GM18909 (cell line): Measurements from ENCODE around the gene LAMB3.

Source experiments
- ATAC-seq: cut with Tn5 transposase; IDR thresholded peaks from one replicate; pipeline ENCODE4 v1.9.1; 2021; ENCODE audit warnings: mild to moderate bottlenecking; ENCODE audit not compliant: unreplicated experiment, poor library complexity

The LAMB3 gene

DNA sequence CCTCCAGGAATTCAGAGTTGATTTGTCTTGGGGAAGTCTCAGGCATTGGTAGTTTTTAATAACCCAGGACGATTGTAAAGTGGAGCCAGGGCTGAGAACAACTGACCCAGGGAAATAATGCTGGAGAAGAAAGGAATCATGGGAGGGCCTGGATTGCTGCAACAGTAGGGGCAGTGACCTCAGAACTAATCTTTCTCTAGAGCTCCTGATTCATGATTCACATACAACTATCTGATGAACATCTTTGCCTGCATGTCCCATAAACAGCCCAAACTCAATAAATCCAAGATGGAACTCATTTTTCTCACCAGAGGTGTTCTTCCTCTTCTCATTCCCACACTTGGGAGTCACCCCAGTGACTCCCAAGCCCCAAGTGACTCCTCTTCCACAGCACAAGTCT, 14.9 kb upstream of the LAMB3 start:
- ATAC-seq = no peak

DNA sequence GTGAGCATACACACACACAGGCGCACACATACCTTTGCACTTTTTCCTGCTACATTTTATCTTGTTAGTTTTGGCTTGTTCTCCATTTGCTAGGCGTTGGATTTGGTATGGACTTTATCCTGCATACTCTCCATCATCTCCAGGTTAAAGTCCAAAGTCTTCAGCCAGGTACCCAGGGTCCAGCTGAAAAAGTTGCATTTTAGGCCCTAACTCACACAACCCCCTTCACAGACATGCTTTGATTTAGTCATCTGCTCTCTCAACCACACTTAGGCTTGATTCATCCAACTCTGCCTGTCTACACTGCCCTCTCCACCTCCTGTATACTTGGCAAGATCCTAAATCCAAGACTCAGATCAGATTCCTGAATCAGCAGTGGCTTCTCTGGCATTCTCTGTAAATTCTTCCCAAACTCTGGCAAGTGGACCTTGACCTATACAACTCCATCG, 10.7 kb upstream of the LAMB3 start:
- no peak for ATAC-seq

DNA sequence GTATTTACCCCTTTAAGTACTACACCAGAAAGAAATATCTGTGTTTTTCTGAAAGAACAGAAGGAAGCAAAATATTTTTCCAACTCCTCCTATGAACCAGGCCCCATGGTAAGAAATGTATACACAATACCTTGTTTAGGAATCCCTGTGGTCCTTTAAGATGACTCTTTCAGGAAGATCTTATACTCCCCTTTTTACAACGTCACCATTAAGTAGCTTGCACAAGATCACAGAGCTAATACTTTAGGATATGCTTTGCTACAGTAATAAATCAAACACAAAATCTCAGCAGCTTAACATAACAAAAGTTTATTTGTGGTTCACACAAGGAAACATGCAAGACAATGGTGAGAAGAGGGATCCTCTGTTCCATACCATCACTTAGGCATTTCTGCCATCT, 8.8 kb upstream of the LAMB3 start:
- no peak for ATAC-seq

DNA sequence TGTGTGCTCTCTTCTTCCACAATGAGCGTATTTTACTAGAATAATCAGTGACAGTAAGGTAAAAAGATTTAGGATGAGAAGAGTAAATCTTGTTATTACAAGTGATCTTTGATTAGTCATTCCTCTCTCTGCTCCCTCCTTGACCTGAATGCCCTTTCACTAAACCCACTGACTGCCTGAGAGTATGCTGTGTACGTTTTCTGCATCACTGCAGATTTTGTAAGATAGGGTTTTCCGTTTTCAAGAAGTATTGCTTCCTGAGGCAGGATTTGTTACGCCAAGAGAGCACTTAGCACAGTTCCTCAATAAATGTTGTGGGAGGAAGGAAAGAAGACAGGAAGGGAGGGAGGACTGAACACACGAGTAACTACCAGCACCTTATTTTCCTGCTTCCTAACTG, 7.7 kb upstream of the LAMB3 start:
- peak; percentile 91 for ATAC-seq

DNA sequence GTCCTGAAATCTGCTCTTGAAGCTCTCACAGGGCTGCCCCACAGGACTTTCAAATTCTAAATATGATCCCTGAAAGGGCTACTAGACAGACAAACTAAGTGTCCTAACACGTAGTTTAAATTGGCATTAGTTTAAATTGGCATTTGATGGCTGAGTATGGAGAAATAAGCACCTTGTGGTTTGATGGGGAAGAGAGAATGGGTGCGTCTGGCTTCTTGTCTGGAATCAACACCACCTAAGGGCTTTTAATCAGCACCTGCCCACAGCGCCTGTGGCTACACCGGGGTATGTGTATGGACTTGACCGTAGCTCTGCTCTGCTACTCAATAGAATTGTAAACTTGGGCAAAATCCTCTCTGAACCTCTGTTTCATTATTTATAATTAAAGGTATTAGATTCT, 5.7 kb upstream of the LAMB3 start:
- no peak for ATAC-seq

DNA sequence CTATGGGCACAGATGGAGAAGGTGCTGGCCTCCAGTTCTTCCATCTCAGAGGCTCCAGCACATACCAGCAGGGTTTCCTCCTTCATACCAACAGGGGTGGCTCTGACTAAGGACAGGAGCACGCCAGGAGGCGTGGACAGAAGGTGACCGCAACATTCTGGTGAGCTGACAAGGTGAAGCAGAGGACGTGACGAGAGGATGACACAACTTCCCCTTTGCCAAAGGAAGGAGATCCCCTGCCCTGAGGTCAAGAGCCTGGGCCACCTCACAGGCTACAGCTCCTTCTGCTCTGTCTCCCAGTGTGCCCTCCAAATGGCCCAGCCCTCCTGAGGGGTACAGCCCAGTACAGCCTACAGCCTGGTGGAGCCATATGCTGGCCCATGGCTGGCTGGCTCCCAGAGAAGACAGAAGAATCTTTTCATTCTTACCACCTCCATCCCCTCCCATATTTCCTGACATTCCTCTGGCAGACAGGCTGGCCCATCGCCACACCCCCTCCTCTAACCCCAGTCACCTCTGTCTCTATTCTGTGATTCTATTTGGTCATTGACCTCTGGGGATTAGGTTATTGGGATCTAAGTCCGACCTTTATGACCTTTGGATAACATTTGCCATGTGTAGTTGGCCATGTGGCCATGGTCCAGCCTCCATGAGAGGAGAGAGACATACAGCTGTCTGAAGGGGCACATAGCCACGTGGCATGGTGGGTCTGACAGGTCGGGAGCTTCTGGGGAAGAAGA, 5.1 kb upstream of the LAMB3 start:
- no peak for ATAC-seq

DNA sequence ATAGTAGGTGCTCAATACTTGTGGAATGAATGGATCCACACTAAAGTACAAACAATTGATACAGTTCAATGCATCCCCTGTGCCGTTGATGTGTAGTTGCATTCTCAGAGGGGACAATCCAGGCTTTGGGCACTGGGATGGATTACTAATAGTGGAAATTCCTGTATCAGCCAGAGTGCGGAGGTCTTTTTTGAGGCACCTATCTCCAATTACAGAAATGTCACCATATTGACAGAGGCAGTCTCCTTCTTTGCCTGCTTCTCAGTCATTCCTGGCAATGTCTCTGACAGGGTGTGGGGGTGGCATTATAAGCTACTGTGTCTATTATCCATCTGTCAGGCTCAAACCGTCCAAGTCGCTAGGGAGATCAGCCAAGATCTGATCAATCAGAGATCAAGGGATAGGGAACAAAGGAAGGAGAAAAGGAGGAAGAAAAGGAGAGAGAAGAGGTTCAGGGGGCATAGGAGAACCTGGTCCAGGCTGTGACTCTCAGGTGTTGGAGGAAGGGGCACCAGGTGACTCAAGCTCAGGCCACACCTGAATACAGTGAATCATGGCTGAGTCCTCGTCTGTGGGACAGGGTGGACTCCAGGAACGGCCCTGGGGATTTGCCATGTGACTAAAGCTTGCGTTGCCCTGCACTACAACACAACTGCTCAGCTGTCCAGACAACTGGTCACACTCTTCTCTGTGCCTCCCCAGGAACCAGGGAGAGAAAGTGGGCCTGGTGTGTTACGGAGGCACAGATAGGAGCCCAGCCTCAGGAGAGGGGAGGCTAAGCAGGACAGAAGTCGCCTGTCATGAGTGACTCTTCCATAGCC, 3.4 kb upstream of the LAMB3 start:
- ATAC-seq = no peak

DNA sequence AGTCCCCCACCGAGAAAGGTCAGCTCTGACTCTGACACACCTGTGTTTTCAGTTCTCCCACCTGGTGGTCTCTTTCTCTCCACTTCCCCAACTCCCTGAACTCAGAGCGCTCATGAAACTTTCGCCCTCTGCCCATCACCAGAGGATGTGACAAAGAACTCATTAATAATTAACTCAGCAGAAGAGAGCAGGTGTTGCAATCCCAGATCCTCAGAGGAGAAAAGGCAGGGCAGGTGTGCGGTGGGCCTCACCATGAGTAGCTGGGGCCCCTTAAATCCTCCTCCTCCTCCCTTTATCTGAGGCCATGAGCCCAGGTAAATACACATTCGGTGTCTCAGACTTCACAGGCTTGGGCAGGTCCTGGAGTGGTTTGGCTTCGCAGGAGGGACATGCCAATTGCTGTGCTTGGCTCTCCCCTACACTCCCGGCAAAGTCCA, 1.7 kb upstream of the LAMB3 start:
- ATAC-seq = peak; percentile 50

DNA sequence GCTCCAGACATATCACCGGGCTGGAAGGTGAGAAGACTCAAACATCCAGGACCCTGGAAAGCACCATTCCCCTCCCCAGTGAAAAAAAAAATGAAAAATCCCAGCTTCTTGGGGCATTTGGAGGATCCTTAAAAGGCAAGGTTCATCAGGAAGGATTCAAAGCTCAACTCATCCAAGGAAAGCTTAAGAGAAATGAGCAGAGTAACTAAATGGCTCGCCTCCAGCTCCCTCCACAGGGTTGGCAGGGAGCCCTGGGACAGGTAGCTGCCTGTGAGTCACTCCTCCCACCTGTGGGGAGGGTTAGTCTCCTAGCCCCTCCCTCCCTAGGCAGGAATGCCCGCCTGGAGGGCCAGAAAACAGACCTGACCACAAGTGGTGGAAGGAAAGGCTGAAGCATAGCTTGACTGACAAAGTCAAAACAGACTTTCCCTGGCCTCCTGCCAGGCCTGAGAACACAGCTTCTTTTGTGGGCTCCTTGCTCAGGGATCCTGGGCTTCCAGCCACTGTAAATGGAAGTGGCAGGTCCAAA, 712 bp upstream of the LAMB3 start:
- ATAC-seq = no peak

DNA sequence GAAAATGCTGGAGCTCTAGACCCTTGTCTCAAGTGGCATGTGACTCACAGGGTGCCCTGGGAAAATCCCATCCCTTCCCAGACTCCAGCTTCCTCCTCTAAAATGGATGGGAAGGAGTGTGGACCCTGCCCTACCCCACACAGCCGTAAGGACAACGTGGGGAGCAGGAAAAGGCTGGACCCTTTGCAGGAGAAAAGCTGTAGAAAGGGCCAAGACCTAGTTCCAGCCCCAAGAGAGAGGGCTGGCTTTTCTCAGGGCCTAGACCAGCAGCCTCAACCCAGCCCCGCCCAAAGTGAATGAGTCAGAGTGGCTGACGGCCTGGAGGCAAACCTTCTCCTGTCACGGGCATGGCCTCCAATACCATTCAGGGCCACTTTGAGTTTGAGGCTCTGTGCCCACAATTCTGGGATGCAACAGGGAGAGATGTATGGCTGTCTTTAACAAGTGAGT, 1.1 kb downstream of the LAMB3 start:
- peak; percentile 70 for ATAC-seq

DNA sequence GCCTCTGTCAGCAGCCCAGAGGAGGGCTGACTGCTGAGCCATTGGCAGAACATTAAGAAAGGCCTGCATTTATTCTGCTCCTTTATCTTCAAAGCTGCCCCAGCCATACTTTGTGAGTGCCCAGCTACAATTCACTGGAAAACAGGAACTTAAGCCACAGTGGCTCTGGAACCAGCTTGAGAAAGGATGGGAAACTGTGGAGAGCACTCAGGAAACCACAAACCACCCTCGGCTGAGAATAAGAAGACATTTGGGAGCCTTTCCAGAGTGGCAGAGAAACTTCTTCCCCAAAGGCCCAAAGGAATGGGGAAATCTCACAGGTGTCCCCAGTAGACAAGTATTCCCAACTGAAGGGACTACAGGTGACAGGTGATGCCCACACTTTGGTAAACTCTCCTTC, 1.8 kb downstream of the LAMB3 start:
- no peak for ATAC-seq

DNA sequence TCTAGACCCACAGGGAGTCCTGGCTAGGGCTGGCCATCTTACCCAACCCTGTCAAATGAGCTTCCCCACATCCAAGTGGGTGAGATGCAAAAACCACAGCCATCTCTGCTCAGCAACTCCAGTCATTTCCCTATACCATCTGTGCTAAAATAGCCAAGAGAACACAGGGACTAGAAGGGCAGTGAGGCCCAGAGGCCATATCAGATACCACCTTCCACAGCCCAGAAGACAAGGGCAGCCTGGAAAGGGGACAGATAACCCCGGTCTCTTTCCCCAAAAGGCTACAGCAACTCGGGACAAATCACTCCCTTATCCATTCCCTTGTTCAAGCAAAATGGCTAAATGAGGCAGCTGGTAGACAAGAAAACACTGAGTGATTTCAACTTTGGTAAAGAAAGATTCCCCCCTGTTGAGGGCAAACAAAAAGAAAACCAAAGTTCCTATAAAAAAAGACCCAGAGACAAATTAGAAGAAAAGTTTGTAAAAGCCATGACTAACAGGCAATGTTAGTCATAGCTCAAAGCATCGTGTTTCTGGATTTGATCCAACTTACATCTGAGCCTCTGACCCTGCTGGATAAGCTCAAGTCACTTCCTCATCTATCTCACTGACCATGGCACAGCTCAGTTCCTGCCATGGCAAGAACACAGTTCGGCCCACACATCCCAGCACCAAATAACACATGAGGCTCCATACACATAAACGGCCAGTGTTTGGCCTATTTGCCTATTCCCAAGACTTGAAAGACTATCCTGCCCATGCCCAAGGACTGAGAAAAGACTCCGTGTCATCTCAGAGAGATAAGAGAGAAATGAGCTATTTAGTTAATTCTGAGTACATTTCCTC, 3.1 kb downstream of the LAMB3 start:
- ATAC-seq = no peak

DNA sequence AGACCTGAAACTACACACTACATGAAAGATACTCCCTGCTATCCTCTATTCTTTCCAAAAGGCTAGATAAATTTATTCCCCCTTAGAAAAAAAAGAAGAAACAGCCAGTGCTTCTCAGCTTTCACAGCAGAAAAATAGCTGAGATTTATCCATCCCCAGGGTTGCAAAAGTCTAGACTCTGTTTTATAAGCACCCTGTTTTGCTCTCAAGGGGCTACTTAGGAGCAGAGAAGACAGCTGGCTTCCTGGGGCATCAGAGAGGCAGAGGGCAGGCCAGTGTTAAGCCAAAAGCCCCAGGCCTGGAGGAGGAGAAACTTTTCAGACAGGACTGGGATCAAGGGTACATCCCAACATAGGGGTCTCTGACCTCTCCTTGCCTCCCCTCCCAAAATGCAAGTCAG, 3.9 kb downstream of the LAMB3 start:
- ATAC-seq = no peak

DNA sequence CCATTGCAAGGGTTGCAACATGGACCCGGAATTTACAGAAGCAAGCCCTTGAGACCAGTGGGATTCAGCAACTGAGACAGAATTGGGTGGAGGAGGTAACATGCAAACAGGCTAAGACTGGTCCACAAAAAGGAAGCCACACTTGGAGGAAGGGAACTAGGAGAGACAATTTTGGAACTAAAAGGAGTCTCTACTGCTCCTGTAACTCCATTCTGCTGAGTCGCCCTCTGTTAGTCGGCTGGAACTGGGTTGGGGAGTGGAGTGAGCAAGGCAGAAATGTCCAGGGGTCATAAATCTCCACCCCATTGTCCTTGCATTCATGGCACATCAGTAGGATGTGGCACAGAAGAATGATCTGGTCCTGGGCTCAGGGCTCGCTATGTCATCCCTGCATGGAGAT, 5.1 kb downstream of the LAMB3 start:
- ATAC-seq = no peak

DNA sequence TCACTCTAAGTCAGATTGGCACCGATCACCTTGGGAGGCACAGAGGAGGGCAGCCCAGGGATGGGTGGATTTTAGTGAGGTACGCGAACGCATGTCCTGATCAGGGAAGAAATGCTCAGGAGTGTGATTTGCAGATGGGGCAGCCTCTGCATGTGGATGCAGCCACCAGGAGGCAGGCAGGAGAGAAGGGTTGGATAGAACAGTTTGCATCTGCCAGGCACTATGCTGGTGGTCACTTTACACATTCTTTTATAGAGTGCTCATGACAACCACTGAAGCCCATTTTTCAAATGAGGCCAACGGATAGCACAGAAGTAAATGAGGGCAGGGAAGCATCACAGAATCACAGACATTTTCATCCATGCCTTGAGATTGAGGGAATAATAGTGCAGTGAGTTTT, 5.7 kb downstream of the LAMB3 start:
- ATAC-seq = no peak

DNA sequence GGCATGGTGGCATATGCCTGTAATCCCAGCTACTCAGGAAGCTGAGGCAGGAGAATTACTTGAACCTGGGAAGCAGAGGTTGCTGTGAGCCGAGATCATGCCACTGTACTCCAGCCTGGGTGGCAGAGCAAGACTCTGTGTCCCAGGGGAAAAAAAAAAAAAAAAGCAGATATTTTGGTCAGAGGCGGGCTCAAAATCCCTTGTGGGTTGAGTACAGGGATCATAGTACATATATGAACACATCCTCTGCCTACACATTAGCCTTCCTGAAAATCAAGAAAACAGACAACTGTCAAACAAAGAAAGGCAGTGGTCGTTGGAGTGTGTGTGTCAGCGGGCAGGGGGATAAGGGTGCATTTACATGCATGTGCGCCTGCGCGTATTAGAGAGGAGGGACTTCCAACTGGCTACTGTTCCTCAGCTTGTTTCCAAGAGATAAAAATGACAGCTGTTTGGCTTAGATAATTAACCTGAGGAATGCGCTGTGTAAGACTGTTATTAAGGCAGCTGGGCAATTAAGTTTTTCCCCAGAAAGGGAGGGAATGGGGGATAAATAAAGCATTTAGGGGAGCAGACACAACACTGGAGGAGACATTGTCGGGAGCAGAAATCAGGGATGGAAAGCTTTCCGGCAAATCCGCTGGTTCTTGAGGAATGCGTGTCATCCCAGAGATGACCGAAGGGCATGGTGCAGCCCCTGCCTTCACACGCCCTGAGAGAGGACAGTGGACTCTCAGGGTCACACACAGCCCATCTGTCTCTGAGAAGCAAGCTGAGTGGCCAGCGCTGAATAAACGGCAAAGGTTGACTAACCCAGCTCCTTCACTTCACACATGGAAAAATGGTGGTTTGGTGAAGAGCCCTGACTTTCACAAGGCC, 6.4 kb downstream of the LAMB3 start:
- no peak for ATAC-seq

DNA sequence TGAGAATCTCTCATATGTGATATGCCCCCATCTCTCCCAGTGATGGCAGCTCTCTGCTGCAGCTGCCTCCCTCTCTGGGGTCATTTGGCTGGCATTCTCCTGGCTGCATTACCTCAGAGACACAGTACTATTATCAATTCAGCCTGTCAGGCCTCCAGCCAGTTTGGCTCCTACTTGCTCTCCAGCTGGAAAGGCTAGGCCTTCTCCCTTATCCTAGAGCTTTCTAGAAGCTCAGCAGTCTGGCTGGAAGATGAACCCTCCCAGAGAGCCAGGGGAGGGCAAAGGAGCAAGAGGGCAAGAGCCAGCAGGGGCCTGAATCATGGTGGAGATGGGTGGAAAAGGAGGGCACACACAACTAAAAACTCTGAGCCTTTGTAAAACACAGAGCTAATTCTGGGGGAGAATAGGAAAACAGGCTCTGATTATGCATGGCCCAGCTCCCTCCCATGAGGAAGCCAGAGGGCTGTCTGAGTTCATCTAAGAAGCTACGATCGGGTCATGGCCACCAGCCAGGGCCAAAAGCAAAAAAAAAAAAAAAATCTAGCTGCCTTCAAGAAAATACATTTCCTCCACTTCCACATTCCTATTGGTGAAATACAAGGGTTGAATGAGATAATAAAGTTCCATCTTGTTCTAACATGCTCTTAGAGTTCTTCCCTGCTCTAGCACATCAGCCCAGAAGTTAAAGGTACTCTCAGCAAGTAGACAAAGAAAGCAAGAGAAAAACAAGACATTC, 8.8 kb downstream of the LAMB3 start:
- ATAC-seq = no peak

DNA sequence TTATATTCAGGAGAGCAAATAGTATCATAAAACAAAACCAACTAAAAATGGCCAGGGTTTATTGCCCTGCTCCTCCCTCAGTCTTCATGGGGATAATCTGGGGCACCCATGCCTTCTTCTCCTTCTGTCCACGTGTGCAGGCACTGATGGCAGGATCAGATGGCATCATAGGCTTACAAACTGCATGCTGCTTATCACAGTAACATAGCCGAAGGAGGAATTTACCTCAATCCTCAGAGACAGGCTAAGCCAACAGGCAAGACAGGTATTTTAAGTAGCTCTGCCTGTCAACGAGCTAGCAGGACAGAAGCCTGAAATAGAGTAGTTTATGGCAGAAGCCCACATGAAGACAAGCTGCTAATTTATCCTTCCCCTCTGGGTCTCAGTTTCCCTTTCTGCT, 9.4 kb downstream of the LAMB3 start:
- ATAC-seq = no peak

DNA sequence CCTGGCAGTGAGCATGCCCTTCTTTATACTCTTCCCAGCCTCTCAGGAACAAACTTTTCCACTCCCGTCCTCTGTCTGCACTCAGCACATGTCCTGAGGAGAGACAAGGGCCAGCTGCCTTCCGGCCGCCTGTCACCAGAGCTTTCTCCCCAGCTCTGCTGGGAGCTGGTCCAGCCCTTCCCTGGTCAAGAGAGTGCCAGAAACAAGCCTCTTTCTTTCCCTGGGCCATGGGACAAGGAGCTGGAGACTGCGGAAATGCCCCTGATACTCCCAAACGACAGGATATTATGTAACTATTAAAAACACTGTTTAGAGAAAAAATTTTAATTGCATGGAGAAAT, 10.4 kb downstream of the LAMB3 start:
- no peak for ATAC-seq
